SK-N-MC (cell line): Measurements from ENCODE around the gene CNTN2.

Experiments
- EZH2 ChIP-seq: fragments of 200-600 bp; sonication (generic); IDR thresholded peaks from one replicate; pipeline ENCODE4 v1.6.1; 2017; ENCODE audit warnings: antibody characterized with exemption
- FOXP2 ChIP-seq: optimal IDR thresholded peaks from 2 replicates; pipeline ENCODE3; 2011; ENCODE audit warnings: mild to moderate bottlenecking, moderate library complexity; ENCODE audit not compliant: insufficient read depth; ENCODE audit errors: extremely low read length, control extremely low read depth
- POLR2AphosphoS5 ChIP-seq: IDR thresholded peaks from 2 replicates; pipeline ENCODE4 v1.6.1; 2012; ENCODE audit warnings: mild to moderate bottlenecking, low read depth, low read length, borderline replicate concordance

- TF ChIP-seq EZH2 (no peak), POLR2AphosphoS5 (no peak), FOXP2 (no peak)
Observed at GRCh38 chr1:205072286-205072685, 29.3 kb downstream of the CNTN2 start.
